ENCODE measurements around the gene EXOC2.
"Not testable (repeated sequence)": the region's sequence is repeated elsewhere in the genome, so short reads cannot be mapped to it uniquely, and the experiment has no call there.

The EXOC2 gene

GRCh38 chr6:710601-711571 is 17.9 kb upstream of the EXOC2 start:
- DNase-seq (ENCODE audit: low read depth in 2 of 2), result peak; percentile 37 to 39

- no peak for DNase-seq (ENCODE audit: low read depth in 2 of 2)
Observed at GRCh38 chr6:709471-710056, 16.6 kb upstream of the EXOC2 start.

GRCh38 chr6:708237-708598 is 15.3 kb upstream of the EXOC2 start:
- no peak for DNase-seq (ENCODE audit: low read depth in 2 of 2)

- no peak for DNase-seq (ENCODE audit: low read depth in 2 of 2)
Observed at GRCh38 chr6:707576-708236, 14.8 kb upstream of the EXOC2 start.

- DNase-seq (ENCODE audit: low read depth in 2 of 2), result no peak
Observed at GRCh38 chr6:706819-707381, 14.0 kb upstream of the EXOC2 start.

GRCh38 chr6:706146-706545 is 13.2 kb upstream of the EXOC2 start:
- no peak for DNase-seq (ENCODE audit: low read depth in 2 of 2)

- no peak for DNase-seq (ENCODE audit: low read depth in 2 of 2)
Observed at GRCh38 chr6:705047-705446, 12.1 kb upstream of the EXOC2 start.

- DNase-seq (ENCODE audit: low read depth in 2 of 2), result no peak
Observed at GRCh38 chr6:704046-704445, 11.1 kb upstream of the EXOC2 start.

- DNase-seq (ENCODE audit: low read depth in 2 of 2), result no peak
Observed at GRCh38 chr6:703552-703951, 10.6 kb upstream of the EXOC2 start.

- no peak for DNase-seq (ENCODE audit: low read depth in 2 of 2)
Observed at GRCh38 chr6:701700-702479, 9.0 kb upstream of the EXOC2 start.

- no peak for DNase-seq (ENCODE audit: low read depth in 2 of 2)
Observed at GRCh38 chr6:701215-701614, 8.3 kb upstream of the EXOC2 start.

GRCh38 chr6:700490-700889 is 7.6 kb upstream of the EXOC2 start:
- DNase-seq (ENCODE audit: low read depth in 2 of 2), result no peak

GRCh38 chr6:699319-699718 is 6.4 kb upstream of the EXOC2 start:
- no peak for DNase-seq (ENCODE audit: low read depth in 2 of 2)

GRCh38 chr6:694431-695126 is 1.6 kb upstream of the EXOC2 start:
- DNase-seq (ENCODE audit: low read depth in 2 of 2), result not testable (repeated sequence)

GRCh38 chr6:693723-694009 is 727 bp upstream of the EXOC2 start:
- no peak for DNase-seq (ENCODE audit: low read depth in 2 of 2)

- peak; percentile 51 to 60 for DNase-seq (ENCODE audit: low read depth in 2 of 2)
Observed at GRCh38 chr6:692356-692851, 535 bp downstream of the EXOC2 start.

- no peak for DNase-seq (ENCODE audit: low read depth in 2 of 2)
Observed at GRCh38 chr6:689223-689622, 3.7 kb downstream of the EXOC2 start.

- no peak for DNase-seq (ENCODE audit: low read depth in 2 of 2)
Observed at GRCh38 chr6:686497-686896, 6.4 kb downstream of the EXOC2 start.

- no peak for DNase-seq (ENCODE audit: low read depth in 2 of 2)
Observed at GRCh38 chr6:684831-685636, 7.9 kb downstream of the EXOC2 start.

- no peak for DNase-seq (ENCODE audit: low read depth in 2 of 2)
Observed at GRCh38 chr6:683742-684440, 9.0 kb downstream of the EXOC2 start.
